Activated CD4-positive, alpha-beta T cell treated with anti-CD3 and anti-CD28 coated beads, Interleukin-2, amount 10 ng/mL, durations not matched to agents 7 days and 5 days (primary cell): ENCODE measurements around the gene NCK2. TPM values are rescaled to one million over a fixed set of nuclear protein-coding genes. Genes with fewer than 3 reads are reported as not detected.
A peak's percentile ranks its signal among the peaks of the same experiment; 100 is the strongest.

Source experiments
- CTCF ChIA-PET: fragments of 350-600 bp; sonication (Branson Sonifier 250); formaldehyde crosslinking; loops from one replicate; lab custom pipeline; 2021; ENCODE audit warnings: antibody characterized with exemption; lab: Charles Lee
- POLR2A ChIA-PET: fragments of 350-600 bp; sonication (Branson Sonifier 250); formaldehyde crosslinking; loops from one replicate; lab custom pipeline; 2021; ENCODE audit warnings: antibody characterized with exemption; lab: Charles Lee
- DNase-seq: peaks from one replicate; pipeline ENCODE4 v3.0.0-alpha.2; 2020
- H3K27ac Mint-ChIP-seq: one replicate; pipeline ENCODE4 v1.8.0; 2021; ENCODE audit warnings: mild to moderate bottlenecking, moderate library complexity, mixed read lengths
- H3K27me3 Mint-ChIP-seq: one replicate; pipeline ENCODE4 v1.8.0; 2021; ENCODE audit warnings: mixed read lengths
- H3K36me3 Mint-ChIP-seq: one replicate; pipeline ENCODE4 v1.8.0; 2021; ENCODE audit warnings: low read depth, mixed read lengths
- H3K4me1 Mint-ChIP-seq: one replicate; pipeline ENCODE4 v1.8.0; 2021; ENCODE audit warnings: mixed read lengths
- H3K4me3 Mint-ChIP-seq: one replicate; pipeline ENCODE4 v1.8.0; 2021; ENCODE audit warnings: mild to moderate bottlenecking, moderate library complexity, mixed read lengths
- H3K9me3 Mint-ChIP-seq: one replicate; pipeline ENCODE4 v1.8.0; 2021; ENCODE audit warnings: mixed read lengths
- total RNA-seq, 2 experiments: library from RNA; stranded (reverse); gene quantifications; one replicate each; pipeline ENCODE4 v1.2.3, GENCODE V29; 2021

Gene NCK2
- total RNA-seq, 2 experiments from 2014 or later: 73.3 to 84.1 TPM

- Mint-ChIP-seq H3K36me3 (peaks cover 57% of the 10 kb centered on the region), H3K27ac (peak overlapping the region; percentile 76), H3K4me3 (no peak overlapping the region), H3K4me1 (peaks cover 96% of the 10 kb centered on the region), H3K27me3 (no peaks in the 10 kb centered on the region), H3K9me3 (no peaks in the 10 kb centered on the region)
- no peak for DNase-seq
- POLR2A ChIA-PET: no interaction called here
- CTCF ChIA-PET: interaction anchor here (1.0 to 1.7 kb wide), 6 partner anchors 11 to 85 kb away, joined by 3 to 5 read pairs (median 4); no protein-coding TSS in a partner anchor
Measured at GRCh38 chr2:105771836-105772235, 27.1 kb downstream of the NCK2 start.

GRCh38 chr2:105772362-105772761, 27.6 kb downstream of the NCK2 start:
- H3K9me3 Mint-ChIP-seq: no peaks in the 10 kb centered on the region
- peaks cover 96% of the 10 kb centered on the region for H3K4me1 Mint-ChIP-seq
- peaks cover 52% of the 10 kb centered on the region for H3K36me3 Mint-ChIP-seq
- H3K27me3 Mint-ChIP-seq: no peaks in the 10 kb centered on the region
- ChIA-PET CTCF (interaction anchor here (1.1 to 1.4 kb wide), 3 partner anchors 14 to 84 kb away, joined by 3 to 4 read pairs (median 3); no protein-coding TSS in a partner anchor), POLR2A (no interaction called here)
- H3K27ac Mint-ChIP-seq: peak overlapping the region; percentile 76
- H3K4me3 Mint-ChIP-seq: no peak overlapping the region
- DNase-seq: no peak

- no peaks in the 10 kb centered on the region for H3K27me3 Mint-ChIP-seq
- no peak overlapping the region for H3K4me3 Mint-ChIP-seq
Measured at GRCh38 chr2:105773568-105773967, 28.9 kb downstream of the NCK2 start.

DNA sequence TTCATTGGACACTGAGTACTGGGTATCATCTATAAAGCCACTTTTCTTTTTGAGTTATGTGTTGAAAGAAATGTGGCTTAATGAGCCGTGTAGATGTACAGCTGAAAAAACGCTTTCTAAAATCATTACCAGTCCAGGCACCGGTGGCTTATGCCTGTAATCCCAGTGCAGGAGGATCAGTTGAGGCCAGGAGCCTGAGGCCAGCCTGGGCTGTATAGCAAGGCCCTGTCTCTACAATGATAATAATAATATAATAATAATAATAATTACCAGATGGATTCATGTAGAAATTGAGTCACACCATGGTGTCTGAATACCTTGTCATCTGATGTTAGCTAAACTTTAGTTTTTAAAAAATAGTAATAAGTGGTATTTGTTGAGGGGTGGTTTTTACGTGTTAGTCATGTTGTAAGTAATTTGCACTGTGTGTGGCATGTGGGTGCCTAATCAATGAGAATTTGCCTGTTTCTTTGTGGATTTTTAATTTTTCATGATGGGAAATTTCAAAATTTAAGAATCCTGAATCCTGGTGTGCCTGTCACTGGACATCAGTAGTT, 30.1 kb downstream of the NCK2 start:
- ChIA-PET CTCF (interaction anchor here (1.0 to 1.4 kb wide), 3 partner anchors 13 to 156 kb away, joined by 3 read pairs; no protein-coding TSS in a partner anchor), POLR2A (no interaction called here)
- H3K36me3 Mint-ChIP-seq: peaks cover 47% of the 10 kb centered on the region
- H3K9me3 Mint-ChIP-seq: no peaks in the 10 kb centered on the region
- DNase-seq: no peak
- H3K27me3 Mint-ChIP-seq: no peaks in the 10 kb centered on the region
- peak overlapping the region; percentile 83 for H3K27ac Mint-ChIP-seq
- peaks cover 91% of the 10 kb centered on the region for H3K4me1 Mint-ChIP-seq
- peak overlapping the region; percentile 2 for H3K4me3 Mint-ChIP-seq

More at GRCh38 chr2:105773568-105773967, 28.9 kb downstream of the NCK2 start:
- H3K4me1 Mint-ChIP-seq: peaks cover 96% of the 10 kb centered on the region
- ChIA-PET POLR2A (no interaction called here), CTCF (interaction anchor here (0.7 to 1.1 kb wide), 2 partner anchors 10 kb away, joined by 3 to 4 read pairs; no protein-coding TSS in a partner anchor)
- no peak for DNase-seq
- H3K36me3 Mint-ChIP-seq: peaks cover 51% of the 10 kb centered on the region
- H3K9me3 Mint-ChIP-seq: no peaks in the 10 kb centered on the region
- peak overlapping the region; percentile 72 for H3K27ac Mint-ChIP-seq

GRCh38 chr2:105775809-105776559, 31.3 kb downstream of the NCK2 start:
- CTCF ChIA-PET: interaction anchor here (0.5 to 1.4 kb wide), 5 partner anchors 12 to 470 kb away, joined by 3 read pairs; no protein-coding TSS in a partner anchor
- H3K36me3 Mint-ChIP-seq: peaks cover 52% of the 10 kb centered on the region

DNA sequence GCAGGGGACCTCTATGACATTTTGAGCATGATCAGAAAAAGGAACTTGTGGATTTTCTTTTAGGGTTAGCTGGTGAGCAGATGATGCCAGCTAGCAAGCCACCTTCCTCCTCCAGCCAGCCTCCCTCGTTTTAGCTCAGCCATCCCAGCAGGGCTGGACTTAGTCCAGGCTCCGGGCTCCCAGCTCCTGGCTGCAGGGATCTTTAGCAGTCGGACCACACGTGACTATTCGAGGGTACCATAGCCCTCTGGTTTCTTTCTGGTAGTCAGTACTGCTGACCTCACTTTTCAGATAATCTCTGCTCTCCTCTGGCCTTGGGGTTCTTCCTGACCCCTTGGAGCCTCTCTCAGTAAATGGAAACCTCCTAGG, 31.8 kb downstream of the NCK2 start:
- POLR2A ChIA-PET: interaction anchor here (1.1 kb wide), 1 partner anchor 31 kb away, joined by 4 read pairs; no protein-coding TSS in a partner anchor
- Mint-ChIP-seq H3K4me3 (peak overlapping the region; percentile 58), H3K27me3 (no peaks in the 10 kb centered on the region), H3K27ac (peak overlapping the region; percentile 83), H3K36me3 (peaks cover 55% of the 10 kb centered on the region), H3K4me1 (peaks cover 94% of the 10 kb centered on the region), H3K9me3 (no peaks in the 10 kb centered on the region)
- DNase-seq: no peak
- CTCF ChIA-PET: interaction anchor here (0.5 to 1.8 kb wide), 4 partner anchors 9 to 470 kb away, joined by 3 to 12 read pairs (median 4); no protein-coding TSS in a partner anchor

More at GRCh38 chr2:105775809-105776559, 31.3 kb downstream of the NCK2 start:
- Mint-ChIP-seq H3K4me1 (peaks cover 92% of the 10 kb centered on the region), H3K9me3 (no peaks in the 10 kb centered on the region), H3K27me3 (no peaks in the 10 kb centered on the region), H3K4me3 (peak overlapping the region; percentile 58), H3K27ac (peak overlapping the region; percentile 83)
- DNase-seq: peak; percentile 51
- POLR2A ChIA-PET: interaction anchor here (1.1 kb wide), 1 partner anchor 30 kb away, joined by 4 read pairs; no protein-coding TSS in a partner anchor

GRCh38 chr2:105777031-105777482, 32.3 kb downstream of the NCK2 start:
- ChIA-PET CTCF (interaction anchor here (1.1 to 1.8 kb wide), 5 partner anchors 8 to 23 kb away, joined by 3 to 12 read pairs (median 4); no protein-coding TSS in a partner anchor), POLR2A (interaction anchor here (0.5 to 1.1 kb wide), 2 partner anchors 31 to 219 kb away, joined by 3 to 4 read pairs; no protein-coding TSS in a partner anchor)
- no peak for DNase-seq
- H3K4me1 Mint-ChIP-seq: peaks cover 94% of the 10 kb centered on the region
- peak overlapping the region; percentile 83 for H3K27ac Mint-ChIP-seq
- no peaks in the 10 kb centered on the region for H3K27me3 Mint-ChIP-seq
- peaks cover 60% of the 10 kb centered on the region for H3K36me3 Mint-ChIP-seq
- peak overlapping the region; percentile 58 for H3K4me3 Mint-ChIP-seq
- H3K9me3 Mint-ChIP-seq: no peaks in the 10 kb centered on the region

GRCh38 chr2:105777506-105778055, 32.9 kb downstream of the NCK2 start:
- no peaks in the 10 kb centered on the region for H3K27me3 Mint-ChIP-seq
- H3K36me3 Mint-ChIP-seq: peaks cover 61% of the 10 kb centered on the region
- H3K9me3 Mint-ChIP-seq: no peaks in the 10 kb centered on the region
- peaks cover 94% of the 10 kb centered on the region for H3K4me1 Mint-ChIP-seq
- CTCF ChIA-PET: interaction anchor here (0.7 to 1.8 kb wide), 8 partner anchors 9 to 59 kb away, joined by 3 to 12 read pairs (median 4); no protein-coding TSS in a partner anchor
- peak overlapping the region; percentile 58 for H3K4me3 Mint-ChIP-seq
- H3K27ac Mint-ChIP-seq: peak overlapping the region; percentile 83
- DNase-seq: peak; percentile 28
- POLR2A ChIA-PET: interaction anchor here (0.5 to 1.1 kb wide), 3 partner anchors 32 to 219 kb away, joined by 3 to 4 read pairs (median 4); no protein-coding TSS in a partner anchor

DNA sequence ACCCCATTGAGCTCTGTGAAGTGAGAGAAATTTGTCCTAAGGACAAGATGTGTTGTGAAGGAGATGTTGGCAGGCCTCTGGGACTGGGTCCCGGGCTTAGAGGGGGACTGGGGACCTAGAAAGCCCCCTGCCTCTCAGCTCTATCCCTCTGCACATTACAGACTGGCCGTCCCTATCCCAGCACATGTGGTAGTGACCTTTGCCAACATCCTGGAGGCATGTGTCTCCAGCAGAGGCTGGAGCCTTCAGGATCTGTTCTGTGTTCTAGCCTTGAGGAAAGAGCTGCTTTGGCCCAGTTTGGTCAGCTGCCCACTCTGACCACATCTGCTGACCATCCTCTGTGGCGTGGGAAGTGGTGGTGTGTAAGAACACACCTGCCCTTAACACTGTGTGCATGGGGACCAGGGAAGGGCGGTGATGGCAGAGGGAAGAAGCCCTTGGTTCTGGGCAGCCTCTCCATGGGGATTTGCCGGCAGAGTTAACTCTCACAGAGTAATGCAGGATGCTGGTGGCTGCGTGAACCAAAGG, 33.4 kb downstream of the NCK2 start:
- peak overlapping the region; percentile 83 for H3K27ac Mint-ChIP-seq
- DNase-seq: no peak
- H3K36me3 Mint-ChIP-seq: peaks cover 57% of the 10 kb centered on the region
- no peaks in the 10 kb centered on the region for H3K9me3 Mint-ChIP-seq
- POLR2A ChIA-PET: interaction anchor here (0.6 kb wide), 1 partner anchor 40 kb away, joined by 4 read pairs; no protein-coding TSS in a partner anchor
- H3K4me1 Mint-ChIP-seq: peaks cover 94% of the 10 kb centered on the region
- H3K27me3 Mint-ChIP-seq: no peaks in the 10 kb centered on the region
- CTCF ChIA-PET: interaction anchor here (0.7 to 1.8 kb wide), 8 partner anchors 9 to 59 kb away, joined by 3 to 12 read pairs (median 4); no protein-coding TSS in a partner anchor
- peak overlapping the region; percentile 58 for H3K4me3 Mint-ChIP-seq

GRCh38 chr2:105779394-105779793, 34.7 kb downstream of the NCK2 start:
- Mint-ChIP-seq H3K9me3 (no peaks in the 10 kb centered on the region), H3K27me3 (no peaks in the 10 kb centered on the region), H3K4me1 (peaks cover 94% of the 10 kb centered on the region), H3K36me3 (peaks cover 54% of the 10 kb centered on the region), H3K4me3 (no peak overlapping the region), H3K27ac (peak overlapping the region; percentile 62)
- DNase-seq: no peak
- ChIA-PET CTCF (interaction anchor here (0.6 to 1.8 kb wide), 8 partner anchors 21 to 316 kb away, joined by 3 to 6 read pairs (median 3); no protein-coding TSS in a partner anchor), POLR2A (no interaction called here)

DNA sequence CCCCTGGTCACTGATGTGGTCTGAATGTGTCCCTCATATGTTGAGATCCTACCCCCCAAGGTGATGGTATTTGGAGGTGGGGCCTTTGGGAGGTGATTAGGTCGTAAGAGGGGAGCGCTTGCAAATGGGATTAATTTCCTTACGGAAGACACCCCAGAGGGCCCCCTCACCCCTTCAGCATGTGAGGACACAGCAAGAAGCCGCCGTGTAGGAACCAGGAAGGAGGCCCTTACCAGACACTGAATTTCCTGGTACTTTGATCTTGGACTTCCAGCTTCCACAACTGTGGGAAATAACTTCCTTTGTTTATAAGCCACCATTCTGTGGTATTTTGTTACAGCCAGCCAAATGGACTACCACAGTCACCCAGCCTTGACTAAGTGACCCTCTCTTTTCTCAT, 35.9 kb downstream of the NCK2 start:
- no peak for DNase-seq
- H3K4me3 Mint-ChIP-seq: no peak overlapping the region
- peaks cover 93% of the 10 kb centered on the region for H3K4me1 Mint-ChIP-seq
- no peaks in the 10 kb centered on the region for H3K9me3 Mint-ChIP-seq
- POLR2A ChIA-PET: no interaction called here
- CTCF ChIA-PET: interaction anchor here (1.0 kb wide), 1 partner anchor 54 kb away, joined by 3 read pairs; no protein-coding TSS in a partner anchor
- peaks cover 51% of the 10 kb centered on the region for H3K36me3 Mint-ChIP-seq
- peak overlapping the region; percentile 66 for H3K27ac Mint-ChIP-seq
- H3K27me3 Mint-ChIP-seq: no peaks in the 10 kb centered on the region
